Activated naive CD8-positive, alpha-beta T cell treated with anti-CD3 and anti-CD28 coated beads, Interleukin-2, amount 10 ng/mL, durations not matched to agents 7 days and 5 days (primary cell): ENCODE results near the gene IBA57. TPM values are rescaled to one million over a fixed set of nuclear protein-coding genes. Genes with fewer than 3 reads are reported as not detected.

Experiments
- ATAC-seq: fragments of 150-1000 bp; cut with Tn5 transposase; one replicate; pipeline ENCODE4 v1.10.0; 2021; ENCODE audit warnings: low read depth, moderate library complexity
- POLR2A ChIA-PET: fragments of 350-600 bp; sonication (Branson Sonifier 250); formaldehyde crosslinking; loops from one replicate; lab custom pipeline; 2021; ENCODE audit warnings: antibody characterized with exemption; lab: Charles Lee
- DNase-seq: peaks from one replicate; pipeline ENCODE4 v3.0.0; 2021
- H3K27ac Mint-ChIP-seq: one replicate; pipeline ENCODE4 v1.8.0; 2022; ENCODE audit warnings: mild to moderate bottlenecking, mixed read lengths
- H3K27me3 Mint-ChIP-seq: one replicate; pipeline ENCODE4 v1.8.0; 2022; ENCODE audit warnings: mild to moderate bottlenecking, moderate library complexity, mixed read lengths
- H3K36me3 Mint-ChIP-seq: one replicate; pipeline ENCODE4 v1.8.0; 2021; ENCODE audit warnings: mild to moderate bottlenecking, mixed read lengths
- H3K4me1 Mint-ChIP-seq: one replicate; pipeline ENCODE4 v1.8.0; 2021; ENCODE audit warnings: mixed read lengths
- H3K4me3 Mint-ChIP-seq: one replicate; pipeline ENCODE4 v1.8.0; 2022; ENCODE audit warnings: mild to moderate bottlenecking, moderate library complexity, mixed read lengths
- H3K9me3 Mint-ChIP-seq: one replicate; pipeline ENCODE4 v1.8.0; 2021; ENCODE audit warnings: mixed read lengths
- total RNA-seq, 2 experiments: library from RNA; stranded (reverse); gene quantifications; one replicate each; pipeline ENCODE4 v1.2.3, GENCODE V29; 2021

The IBA57 gene
- total RNA-seq, 2 experiments from 2014 or later, result 9.7 to 12.2 TPM

- ATAC-seq (no peak), DNase-seq (no peak)
- Mint-ChIP-seq H3K36me3 (peaks cover 8% of the 10 kb centered on the region), H3K27me3 (no peaks in the 10 kb centered on the region), H3K4me1 (peaks cover 20% of the 10 kb centered on the region), H3K27ac (no peak overlapping the region), H3K9me3 (no peaks in the 10 kb centered on the region), H3K4me3 (no peak overlapping the region)
- POLR2A ChIA-PET, result no interaction called here
Observed at GRCh38 chr1:228147151-228147693, 18.4 kb upstream of the IBA57 start.

- ATAC-seq (no peak), DNase-seq (peak; percentile 24)
- H3K9me3 Mint-ChIP-seq, result no peaks in the 10 kb centered on the region
- no peak overlapping the region for H3K27ac Mint-ChIP-seq
- peaks cover 15% of the 10 kb centered on the region for H3K4me1 Mint-ChIP-seq
- no peak overlapping the region for H3K4me3 Mint-ChIP-seq
- H3K36me3 Mint-ChIP-seq, result peaks cover 6% of the 10 kb centered on the region
- H3K27me3 Mint-ChIP-seq, result no peaks in the 10 kb centered on the region
- POLR2A ChIA-PET, result no interaction called here
Observed at GRCh38 chr1:228147768-228148167, 17.8 kb upstream of the IBA57 start.

- peak; percentile 27 for DNase-seq
- Mint-ChIP-seq H3K9me3 (no peaks in the 10 kb centered on the region), H3K36me3 (peaks cover 6% of the 10 kb centered on the region), H3K4me3 (no peak overlapping the region), H3K4me1 (peaks cover 11% of the 10 kb centered on the region), H3K27me3 (no peaks in the 10 kb centered on the region), H3K27ac (no peak overlapping the region)
- POLR2A ChIA-PET, result interaction anchor here (0.7 to 1.2 kb wide), 2 partner anchors 17 to 261 kb away, joined by 3 to 4 read pairs; partner anchors contain the start of gene IBA57
- no peak for ATAC-seq
Observed at GRCh38 chr1:228148196-228148861, 17.3 kb upstream of the IBA57 start.

- no peaks in the 10 kb centered on the region for H3K9me3 Mint-ChIP-seq
- ATAC-seq (no peak), DNase-seq (no peak)
Observed at GRCh38 chr1:228148935-228149405, 16.6 kb upstream of the IBA57 start.

GRCh38 chr1:228149406-228150119, 16.0 kb upstream of the IBA57 start, which contains the start of gene GJC2:
GJC2 (plus strand) TSS chr1:228149930; CDS start chr1:228157759, 7,829 bp downstream.
- H3K27me3 Mint-ChIP-seq, result no peaks in the 10 kb centered on the region
- no peak for ATAC-seq
- POLR2A ChIA-PET, result interaction anchor here (1.2 kb wide), 1 partner anchor 15 kb away, joined by 4 read pairs; the partner anchor contains the start of gene IBA57
- H3K36me3 Mint-ChIP-seq, result no peaks in the 10 kb centered on the region
- H3K27ac Mint-ChIP-seq, result peak within 1 kb of the TSS; percentile 4
- H3K9me3 Mint-ChIP-seq, result no peaks in the 10 kb centered on the region
- DNase-seq, result peak; percentile 24
- H3K4me3 Mint-ChIP-seq, result no peak within 1 kb of the TSS
- H3K4me1 Mint-ChIP-seq, result peaks cover 3% of the 10 kb centered on the region

More at GRCh38 chr1:228148935-228149405, 16.6 kb upstream of the IBA57 start:
- H3K4me1 Mint-ChIP-seq, result peaks cover 5% of the 10 kb centered on the region
- H3K36me3 Mint-ChIP-seq, result peaks cover 3% of the 10 kb centered on the region
- POLR2A ChIA-PET, result interaction anchor here (0.7 to 1.2 kb wide), 2 partner anchors 16 to 261 kb away, joined by 3 to 4 read pairs; partner anchors contain the start of gene IBA57
- H3K27ac Mint-ChIP-seq, result no peak overlapping the region
- H3K27me3 Mint-ChIP-seq, result no peaks in the 10 kb centered on the region
- no peak overlapping the region for H3K4me3 Mint-ChIP-seq

- no peak for ATAC-seq
- H3K27ac Mint-ChIP-seq, result no peak overlapping the region
- H3K27me3 Mint-ChIP-seq, result no peaks in the 10 kb centered on the region
- DNase-seq, result peak; percentile 28
- POLR2A ChIA-PET, result interaction anchor here (2.6 kb wide), 1 partner anchor 16 kb away, joined by 16 read pairs; the partner anchor contains the start of gene IBA57
- no peak overlapping the region for H3K4me3 Mint-ChIP-seq
- no peaks in the 10 kb centered on the region for H3K9me3 Mint-ChIP-seq
- H3K36me3 Mint-ChIP-seq, result no peaks in the 10 kb centered on the region
- peaks cover 2% of the 10 kb centered on the region for H3K4me1 Mint-ChIP-seq
Observed at GRCh38 chr1:228150120-228150460, 15.5 kb upstream of the IBA57 start.

- Mint-ChIP-seq H3K27ac (no peak overlapping the region), H3K4me3 (no peak overlapping the region), H3K36me3 (no peaks in the 10 kb centered on the region), H3K4me1 (peaks cover 4% of the 10 kb centered on the region), H3K9me3 (no peaks in the 10 kb centered on the region), H3K27me3 (no peaks in the 10 kb centered on the region)
- DNase-seq (peak; percentile 26), ATAC-seq (no peak)
- POLR2A ChIA-PET, result interaction anchor here (0.8 to 2.6 kb wide), 4 partner anchors 8 to 256 kb away, joined by 4 to 16 read pairs (median 5); partner anchors contain the start of genes IBA57 and TRIM11
Observed at GRCh38 chr1:228150461-228151179, 15.0 kb upstream of the IBA57 start.

- H3K36me3 Mint-ChIP-seq, result no peaks in the 10 kb centered on the region
- ATAC-seq (no peak), DNase-seq (peak; percentile 31)
- no peak overlapping the region for H3K4me3 Mint-ChIP-seq
- no peaks in the 10 kb centered on the region for H3K9me3 Mint-ChIP-seq
- POLR2A ChIA-PET, result interaction anchor here (0.8 to 2.6 kb wide), 5 partner anchors 9 to 255 kb away, joined by 4 to 16 read pairs (median 5); partner anchors contain the start of genes GUK1, IBA57 and TRIM11
- peak overlapping the region; percentile 5 for H3K27ac Mint-ChIP-seq
- H3K27me3 Mint-ChIP-seq, result no peaks in the 10 kb centered on the region
- peaks cover 6% of the 10 kb centered on the region for H3K4me1 Mint-ChIP-seq
Observed at GRCh38 chr1:228151180-228151925, 14.3 kb upstream of the IBA57 start.

- Mint-ChIP-seq H3K36me3 (no peaks in the 10 kb centered on the region), H3K9me3 (no peaks in the 10 kb centered on the region), H3K4me3 (no peak overlapping the region), H3K27ac (peak overlapping the region; percentile 40), H3K4me1 (peaks cover 10% of the 10 kb centered on the region), H3K27me3 (no peaks in the 10 kb centered on the region)
- DNase-seq (no peak), ATAC-seq (no peak)
- POLR2A ChIA-PET, result interaction anchor here (0.8 to 2.6 kb wide), 3 partner anchors 8 to 14 kb away, joined by 5 to 16 read pairs (median 6); partner anchors contain the start of genes GUK1 and IBA57
Observed at GRCh38 chr1:228152097-228152917, 13.3 kb upstream of the IBA57 start.

- H3K27ac Mint-ChIP-seq, result peak overlapping the region; percentile 40
- ATAC-seq, result no peak
- H3K27me3 Mint-ChIP-seq, result no peaks in the 10 kb centered on the region
- peaks cover 12% of the 10 kb centered on the region for H3K4me1 Mint-ChIP-seq
- H3K9me3 Mint-ChIP-seq, result no peaks in the 10 kb centered on the region
- H3K36me3 Mint-ChIP-seq, result no peaks in the 10 kb centered on the region
- H3K4me3 Mint-ChIP-seq, result no peak overlapping the region
- DNase-seq, result no peak
- POLR2A ChIA-PET, result interaction anchor here (0.8 to 2.6 kb wide), 2 partner anchors 8 to 13 kb away, joined by 6 to 16 read pairs; partner anchors contain the start of gene IBA57
Observed at GRCh38 chr1:228152918-228153258, 12.7 kb upstream of the IBA57 start.

GRCh38 chr1:228154021-228154669, 11.5 kb upstream of the IBA57 start:
- ATAC-seq (no peak), DNase-seq (no peak)
- Mint-ChIP-seq H3K4me3 (no peak overlapping the region), H3K36me3 (no peaks in the 10 kb centered on the region), H3K4me1 (peaks cover 12% of the 10 kb centered on the region), H3K27me3 (no peaks in the 10 kb centered on the region), H3K27ac (peak overlapping the region; percentile 71), H3K9me3 (no peaks in the 10 kb centered on the region)
- POLR2A ChIA-PET, result interaction anchor here (0.5 to 1.4 kb wide), 2 partner anchors 12 to 16 kb away, joined by 3 to 5 read pairs; no protein-coding TSS in a partner anchor
